ENCODE data around the gene GLOD5. TPM values are rescaled to one million over a fixed set of nuclear protein-coding genes. Genes with fewer than 3 reads are reported as not detected.

The GLOD5 gene
- total and polyA plus RNA-seq, 8 donors, result 0.37 to 0.99 (median 0.64) TPM; not detected in 4

- H3K36me3 ChIP-seq, result no peaks in the 10 kb centered on the region
- DNase-seq (no peak), ATAC-seq (no peak), FAIRE-seq (no peak)
- 43 to 46% methylated on average over 5 of the region's 5 CpGs for WGBS, 2 donors
- H3K27me3 ChIP-seq, result peaks cover 0 to 7% (median 0%) of the 10 kb centered on the region in 4 donors
- no peak for TF ChIP-seq CTCF (IDR thresholded peaks at IDR 0.05)
- no peaks in the 10 kb centered on the region for H3K4me1 ChIP-seq
- no peaks in the 10 kb centered on the region for H3K9me3 ChIP-seq
- no peak overlapping the region for H3K4me3 ChIP-seq
- H3K27ac ChIP-seq, result no peak overlapping the region
- intact Hi-C loops (cut with DNase I), result no loop called here
Measured at GRCh38 chrX:48790477-48790876, 28.9 kb downstream of the GLOD5 start.

GRCh38 chrX:48791063-48791820, 29.7 kb downstream of the GLOD5 start:
- intact Hi-C loops (cut with DNase I), result no loop called here
- Histone ChIP-seq H3K9me3 (no peaks in the 10 kb centered on the region), H3K4me3 (no peak overlapping the region), H3K27ac (no peak overlapping the region), H3K36me3 (no peaks in the 10 kb centered on the region), H3K4me1 (no peaks in the 10 kb centered on the region), H3K27me3 (peaks cover 0 to 7% (median 0%) of the 10 kb centered on the region in 4 donors)
- FAIRE-seq, result no peak
- 77 to 80% methylated on average over 10 to 11 of the region's 11 CpGs for WGBS, 2 donors
- no peak for TF ChIP-seq CTCF (IDR thresholded peaks at IDR 0.05)
- ATAC-seq, result no peak
- peak in 1 of 6 donors; percentile 38 for DNase-seq

- TF ChIP-seq CTCF (IDR thresholded peaks at IDR 0.05), result no peak
- intact Hi-C loops (cut with DNase I), result no loop called here
- 72 to 79% methylated on average over 7 of the region's 7 CpGs for WGBS, 2 donors
- FAIRE-seq (no peak), DNase-seq (no peak), ATAC-seq (no peak)
- no peaks in the 10 kb centered on the region for H3K4me1 ChIP-seq
- no peaks in the 10 kb centered on the region for H3K36me3 ChIP-seq
- H3K4me3 ChIP-seq, result no peak overlapping the region
- peaks cover 0 to 7% (median 0%) of the 10 kb centered on the region in 4 donors for H3K27me3 ChIP-seq
- no peaks in the 10 kb centered on the region for H3K9me3 ChIP-seq
- H3K27ac ChIP-seq, result no peak overlapping the region
Measured at GRCh38 chrX:48792219-48792618, 30.7 kb downstream of the GLOD5 start.

GRCh38 chrX:48793935-48794334, 32.4 kb downstream of the GLOD5 start:
- FAIRE-seq (no peak), ATAC-seq (no peak), DNase-seq (peak in 1 of 6 donors; percentile 22)
- Histone ChIP-seq H3K4me3 (no peak overlapping the region), H3K4me1 (no peaks in the 10 kb centered on the region), H3K27me3 (peaks cover 0 to 7% (median 0%) of the 10 kb centered on the region in 4 donors), H3K9me3 (no peaks in the 10 kb centered on the region), H3K36me3 (no peaks in the 10 kb centered on the region), H3K27ac (no peak overlapping the region)
- intact Hi-C loops (cut with DNase I), result no loop called here
- 63 to 79% methylated on average over 4 of the region's 4 CpGs for WGBS, 2 donors
- TF ChIP-seq CTCF (IDR thresholded peaks at IDR 0.05), result no peak

GRCh38 chrX:48794340-48794910, 32.9 kb downstream of the GLOD5 start:
- Histone ChIP-seq H3K36me3 (no peaks in the 10 kb centered on the region), H3K27me3 (peaks cover 0 to 6% (median 0%) of the 10 kb centered on the region in 4 donors), H3K4me3 (no peak overlapping the region), H3K27ac (no peak overlapping the region), H3K9me3 (no peaks in the 10 kb centered on the region), H3K4me1 (no peaks in the 10 kb centered on the region)
- WGBS, 2 donors, result 63 to 70% methylated on average over 12 of the region's 12 CpGs
- FAIRE-seq, result no peak
- DNase-seq, result peak in 1 of 6 donors; percentile 22
- intact Hi-C loops (cut with DNase I), result no loop called here
- TF ChIP-seq CTCF (IDR thresholded peaks at IDR 0.05), result no peak
- ATAC-seq, result no peak
